SIG-M5 treated with dmso at 0.1 percent for 504 hours (cell line): ENCODE data around the gene TRIM54.

Experiments
- DNase-seq: peaks from one replicate; lab custom pipeline; 2025; ENCODE audit not compliant: unreplicated experiment; lab: John Stamatoyannopoulos, UW

The TRIM54 gene

GRCh38 chr2:27281855-27282559, at the start of gene TRIM54:
TRIM54 (plus strand) TSS chr2:27282429; CDS start chr2:27282732, 303 bp downstream.
- no peak for DNase-seq

GRCh38 chr2:27233341-27233740, 48.9 kb upstream of the TRIM54 start:
- DNase-seq = no peak

- DNase-seq = no peak
These were observed 46.1 kb upstream of the TRIM54 start for GRCh38 chr2:27236136-27236535.

- no peak for DNase-seq
These were observed 45.6 kb upstream of the TRIM54 start for GRCh38 chr2:27236626-27237025.

GRCh38 chr2:27237341-27237945, 44.8 kb upstream of the TRIM54 start:
- DNase-seq = no peak

- no peak for DNase-seq
These were observed 43.3 kb upstream of the TRIM54 start for GRCh38 chr2:27238976-27239375.

- no peak for DNase-seq
These were observed 41.8 kb upstream of the TRIM54 start for GRCh38 chr2:27240406-27240805.

- no peak for DNase-seq
These were observed 40.2 kb upstream of the TRIM54 start for GRCh38 chr2:27241761-27242613.

GRCh38 chr2:27242614-27242951, 39.6 kb upstream of the TRIM54 start:
- DNase-seq = no peak

GRCh38 chr2:27243391-27244130, 38.7 kb upstream of the TRIM54 start:
- DNase-seq = no peak

- no peak for DNase-seq
These were observed 37.1 kb upstream of the TRIM54 start for GRCh38 chr2:27245116-27245515.

GRCh38 chr2:27245626-27246025, 36.6 kb upstream of the TRIM54 start:
- DNase-seq = no peak

- DNase-seq = no peak
These were observed 34.3 kb upstream of the TRIM54 start for GRCh38 chr2:27247893-27248292.

GRCh38 chr2:27249159-27249890, 32.9 kb upstream of the TRIM54 start:
- DNase-seq = no peak

- peak; percentile 18 for DNase-seq
These were observed 32.2 kb upstream of the TRIM54 start for GRCh38 chr2:27249891-27250651.

GRCh38 chr2:27250652-27251379, 31.4 kb upstream of the TRIM54 start:
- no peak for DNase-seq

- no peak for DNase-seq
These were observed 30.5 kb upstream of the TRIM54 start for GRCh38 chr2:27251766-27252165.

GRCh38 chr2:27255187-27255586, 27.0 kb upstream of the TRIM54 start:
- no peak for DNase-seq

- no peak for DNase-seq
These were observed 26.6 kb upstream of the TRIM54 start for GRCh38 chr2:27255660-27256059.
